Measurements from ENCODE around the gene RIC1. TPM values are rescaled to one million over a fixed set of nuclear protein-coding genes. Genes with fewer than 3 reads are reported as not detected.
A peak's percentile ranks its signal among the peaks of the same experiment; 100 is the strongest.
"Not testable (repeated sequence)": the region's sequence is repeated elsewhere in the genome, so short reads cannot be mapped to it uniquely, and the experiment has no call there.

The RIC1 gene
- total and polyA plus RNA-seq, 2 of the 13 experiments (the other 11 are each of a cell fraction or from before 2014, with no cell fraction given): 18.2 to 19.0 TPM

GRCh38 chr9:5652821-5653220, 23.9 kb downstream of the RIC1 start:
- ChIA-PET CTCF (ENCODE audit: low intra/inter-chr PET ratio, low total read pairs) (no interaction called here), POLR2A (no interaction called here)
- no peak overlapping the region for H3K27ac ChIP-seq (ENCODE audit: extremely low read length, insufficient read depth, low read length)
- DNase-seq (ENCODE audit: low spot score): no peak
- no peak overlapping the region for H3K4me3 ChIP-seq (replicated peaks in 1 of 3; ENCODE audit: insufficient read depth in 1 of 3, low read depth in 2 of 3, low read length in 3 of 3)
- intact Hi-C loops (cut with micrococcal nuclease; ENCODE audit: unreplicated experiment): no loop called here
- FAIRE-seq: no peak
- BruUV-seq (replicated peaks): no TSS peak
- H3K36me3 ChIP-seq (replicated peaks in 1 of 2; ENCODE audit: control insufficient read depth in 1 of 2, insufficient read depth in 2 of 2, low read length in 2 of 2): no peaks in the 10 kb centered on the region; a peak in 1 of 5 replicates
- peaks cover 16% of the 10 kb centered on the region for H3K9me3 ChIP-seq (ENCODE audit: low read length)
- peaks cover 14% of the 10 kb centered on the region for H4K20me1 ChIP-seq (ENCODE audit: insufficient read depth, low read length)
- peaks cover 14% of the 10 kb centered on the region for H3K4me1 ChIP-seq (ENCODE audit: insufficient read depth, low read length)
- peaks cover 57% of the 10 kb centered on the region for H3K79me2 ChIP-seq (ENCODE audit: insufficient read depth, low read length)
- TF ChIP-seq RAD51 (IDR thresholded peaks at IDR 0.05; ENCODE audit: borderline replicate concordance) (no peak), AKAP8 (CRISPR knock-in tag; IDR thresholded peaks at IDR 0.05) (no peak), PITX1 (CRISPR knock-in tag; IDR thresholded peaks at IDR 0.05) (no peak), ZNF768 (CRISPR knock-in tag; IDR thresholded peaks at IDR 0.05) (no peak), ZNF20 (CRISPR knock-in tag; IDR thresholded peaks at IDR 0.05) (no peak), BORCS8-MEF2B (CRISPR knock-in tag; IDR thresholded peaks at IDR 0.05) (no peak), KLF11 (CRISPR knock-in tag; IDR thresholded peaks at IDR 0.05) (no peak), MZF1 (CRISPR knock-in tag; IDR thresholded peaks at IDR 0.05; ENCODE audit: borderline replicate concordance) (no peak)
- no peaks in the 10 kb centered on the region for H3K27me3 ChIP-seq (ENCODE audit: control insufficient read depth in 1 of 2, insufficient read depth in 2 of 2, low read length in 2 of 2)
- H3K9ac ChIP-seq (ENCODE audit: insufficient read depth, low read depth, low read length): no peak overlapping the region
- no peak overlapping the region for H2AFZ ChIP-seq (ENCODE audit: low read length)
- in situ Hi-C loops (cut with HindIII; ENCODE audit: extremely low pct_ligation_motif_present, low pct_unique_long_range_greater_than_20kb): no loop called here
- no peak for ATAC-seq
- no peak overlapping the region for H3K4me2 ChIP-seq (ENCODE audit: low read depth, low read length)
- WGBS (ENCODE audit: low lambda C conversion rate): 96% methylated on average over 1 of the region's 1 CpG

DNA sequence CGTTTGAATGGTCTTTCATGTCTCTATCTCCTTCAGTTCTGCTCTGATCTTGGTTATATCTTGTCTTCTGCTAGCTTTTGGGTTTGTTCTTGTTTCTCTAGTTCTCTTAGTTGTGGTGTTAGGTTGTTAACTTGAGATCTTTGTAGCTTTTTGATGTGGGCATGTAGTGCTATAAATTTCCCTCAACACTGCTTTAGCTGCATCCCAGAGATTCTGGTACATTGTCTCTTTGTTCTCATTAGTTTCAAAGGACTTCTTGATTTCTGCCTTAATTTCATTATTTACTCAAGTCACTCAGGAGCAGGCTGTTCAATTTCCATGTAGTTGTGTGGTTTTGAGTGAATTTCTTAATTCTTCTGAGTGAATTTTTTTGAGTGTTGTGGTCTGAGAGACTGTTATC, 33.9 kb downstream of the RIC1 start:
- intact Hi-C loops (cut with micrococcal nuclease; ENCODE audit: unreplicated experiment); ATAC-seq; DNase-seq (ENCODE audit: low spot score); CTCF ChIA-PET (ENCODE audit: low intra/inter-chr PET ratio, low total read pairs); in situ Hi-C loops (cut with HindIII; ENCODE audit: extremely low pct_ligation_motif_present, low pct_unique_long_range_greater_than_20kb); H3K4me3 ChIP-seq (replicated peaks in 1 of 3; ENCODE audit: insufficient read depth in 1 of 3, low read depth in 2 of 3, low read length in 3 of 3); FAIRE-seq; H3K9ac ChIP-seq (ENCODE audit: insufficient read depth, low read depth, low read length); H3K27ac ChIP-seq (ENCODE audit: extremely low read length, insufficient read depth, low read length); BruUV-seq (replicated peaks); H3K36me3 ChIP-seq (replicated peaks in 1 of 2; ENCODE audit: control insufficient read depth in 1 of 2, insufficient read depth in 2 of 2, low read length in 2 of 2); H2AFZ ChIP-seq (ENCODE audit: low read length); H3K27me3 ChIP-seq (ENCODE audit: control insufficient read depth in 1 of 2, insufficient read depth in 2 of 2, low read length in 2 of 2); H3K4me2 ChIP-seq (ENCODE audit: low read depth, low read length); POLR2A ChIA-PET; H4K20me1 ChIP-seq (ENCODE audit: insufficient read depth, low read length); H3K9me3 ChIP-seq (ENCODE audit: low read length): not testable (repeated sequence)
- peaks cover 15% of the 10 kb centered on the region for H3K4me1 ChIP-seq (ENCODE audit: insufficient read depth, low read length)
- 96% methylated on average over 1 of the region's 1 CpG for WGBS (ENCODE audit: low lambda C conversion rate)
- H3K79me2 ChIP-seq (ENCODE audit: insufficient read depth, low read length): peaks cover 35% of the 10 kb centered on the region
- peak; percentile 90; the same call in 1 of the 2 replicates for TF ChIP-seq ZFP90 (CRISPR knock-in tag; IDR thresholded peaks at IDR 0.05; ENCODE audit: borderline replicate concordance)
